LoVo (cell line): ENCODE results near the gene CORO7.
A peak's percentile ranks its signal among the peaks of the same experiment; 100 is the strongest.
"Not testable (repeated sequence)": the region's sequence is repeated elsewhere in the genome, so short reads cannot be mapped to it uniquely, and the experiment has no call there.

ENCODE experiments used
- DNase-seq: peaks from one replicate; pipeline ENCODE4 v3.0.0-alpha.2; 2016; ENCODE audit warnings: low spot score

Gene CORO7

GRCh38 chr16:4336701-4337539, 79.5 kb downstream of the CORO7 start:
- DNase-seq, result no peak

GRCh38 chr16:4334724-4335495, 81.5 kb downstream of the CORO7 start:
- no peak for DNase-seq

- DNase-seq, result not testable (repeated sequence)
Measured at GRCh38 chr16:4333714-4334113, 82.7 kb downstream of the CORO7 start.

GRCh38 chr16:4333308-4333638, 83.1 kb downstream of the CORO7 start:
- DNase-seq, result no peak

GRCh38 chr16:4332623-4333307, 83.6 kb downstream of the CORO7 start:
- DNase-seq, result no peak

GRCh38 chr16:4332083-4332482, 84.3 kb downstream of the CORO7 start:
- DNase-seq, result no peak

- peak; percentile 52 for DNase-seq
Measured at GRCh38 chr16:4330277-4330874, 86.0 kb downstream of the CORO7 start.

- no peak for DNase-seq
Measured at GRCh38 chr16:4328782-4329775, 87.3 kb downstream of the CORO7 start.

- no peak for DNase-seq
Measured at GRCh38 chr16:4328046-4328781, 88.2 kb downstream of the CORO7 start.

- no peak for DNase-seq
Measured at GRCh38 chr16:4327386-4328045, 88.9 kb downstream of the CORO7 start.

- DNase-seq, result no peak
Measured at GRCh38 chr16:4325253-4325758, 91.1 kb downstream of the CORO7 start.

- DNase-seq, result no peak
Measured at GRCh38 chr16:4324492-4325252, 91.7 kb downstream of the CORO7 start.

GRCh38 chr16:4323845-4324488, 92.4 kb downstream of the CORO7 start:
- no peak for DNase-seq

- DNase-seq, result no peak
Measured at GRCh38 chr16:4323071-4323844, 93.1 kb downstream of the CORO7 start.

GRCh38 chr16:4322121-4323052, 94.0 kb downstream of the CORO7 start:
- DNase-seq, result no peak
